Measurements from ENCODE around the gene PPM1E.
A peak's percentile ranks its signal among the peaks of the same experiment; 100 is the strongest.

Gene PPM1E

DNA sequence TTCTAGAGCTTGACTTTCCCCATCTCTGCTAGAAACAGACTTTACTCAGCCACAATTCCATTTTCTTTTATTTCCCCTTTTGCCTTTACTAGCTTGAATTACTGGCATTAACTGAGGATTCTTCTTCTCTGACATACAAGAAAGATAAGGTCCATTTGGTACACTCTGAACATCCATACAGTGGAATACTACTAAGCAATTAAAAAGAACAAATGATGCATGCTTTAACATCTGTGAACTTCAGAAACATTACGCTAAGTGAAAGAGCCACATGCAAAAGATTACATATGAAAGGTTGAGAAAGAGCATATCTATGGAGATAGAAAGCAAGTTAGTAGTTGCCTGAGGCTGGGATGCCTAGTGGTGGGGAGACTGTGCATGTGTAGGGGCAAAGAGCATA lies 130.9 kb downstream of the PPM1E start:
- DNase-seq (ENCODE audit: extremely low read depth, low read depth) = no peak

GRCh38 chr17:58889928-58890327 lies 134.3 kb downstream of the PPM1E start:
- no peak for TF ChIP-seq CTCF (IDR thresholded peaks at IDR 0.05; ENCODE audit: low read depth, low read length)
- no peak for DNase-seq (ENCODE audit: extremely low read depth, low read depth)

More for the DNA sequence above, 130.9 kb downstream of the PPM1E start:
- no peak for TF ChIP-seq CTCF (IDR thresholded peaks at IDR 0.05; ENCODE audit: low read depth, low read length)

- no peak for TF ChIP-seq CTCF (IDR thresholded peaks at IDR 0.05; ENCODE audit: low read depth, low read length)
- DNase-seq (ENCODE audit: extremely low read depth, low read depth) = no peak
Measured at GRCh38 chr17:58899191-58899590, 143.5 kb downstream of the PPM1E start.

DNA sequence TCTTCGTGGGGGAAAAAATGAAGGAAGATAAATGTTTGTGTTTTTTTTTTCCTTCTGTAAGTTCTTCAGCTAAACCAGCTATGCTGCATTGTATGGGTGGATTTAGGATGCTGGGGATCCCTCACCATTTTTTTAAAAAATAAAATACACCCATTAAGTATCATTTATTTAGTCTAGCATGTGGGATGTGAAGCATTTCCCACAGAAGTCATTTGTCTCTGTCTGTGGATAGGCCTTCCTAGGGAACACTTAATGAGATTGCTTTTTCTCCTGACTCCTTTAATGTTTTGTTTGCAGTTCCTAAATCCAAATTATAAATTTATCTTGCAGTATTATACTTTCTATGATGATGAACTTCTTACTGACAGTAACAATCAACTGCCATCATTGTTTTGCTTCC lies 146.7 kb downstream of the PPM1E start:
- TF ChIP-seq CTCF (IDR thresholded peaks at IDR 0.05; ENCODE audit: low read depth, low read length) = no peak
- DNase-seq (ENCODE audit: extremely low read depth, low read depth) = no peak

DNA sequence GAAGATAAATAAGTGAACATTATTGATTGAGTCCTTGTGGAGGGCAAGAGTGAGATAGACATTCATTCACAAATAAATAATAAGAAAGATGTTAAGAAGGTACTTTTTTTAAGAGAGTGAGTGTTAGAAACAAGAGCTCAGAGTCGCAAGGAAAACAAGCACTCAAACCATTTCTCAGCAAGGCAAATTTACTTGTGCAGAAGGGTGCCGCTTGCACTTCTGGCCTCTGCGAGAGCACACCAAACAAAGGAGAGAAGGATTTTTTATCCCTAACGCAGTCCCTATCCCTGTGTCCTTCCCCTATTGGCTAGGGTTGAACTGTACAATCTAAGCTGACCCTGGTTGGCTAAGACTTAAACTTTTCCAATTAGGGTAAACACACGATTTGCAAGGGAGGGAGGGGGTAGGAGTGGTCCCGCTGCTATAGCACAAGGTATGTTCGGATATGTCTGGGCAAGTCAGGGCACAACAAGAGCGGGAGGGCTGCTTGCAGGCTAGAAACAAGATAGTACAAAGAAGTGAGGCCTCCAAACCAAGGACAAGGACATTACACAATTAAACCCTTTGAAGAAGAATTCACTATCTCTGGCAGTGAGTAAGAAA lies 156.2 kb downstream of the PPM1E start:
- no peak for DNase-seq (ENCODE audit: extremely low read depth, low read depth)
- TF ChIP-seq CTCF (IDR thresholded peaks at IDR 0.05; ENCODE audit: low read depth, low read length) = no peak

- DNase-seq (ENCODE audit: extremely low read depth, low read depth) = no peak
- no peak for TF ChIP-seq CTCF (IDR thresholded peaks at IDR 0.05; ENCODE audit: low read depth, low read length)
Measured at GRCh38 chr17:58913552-58913951, 157.9 kb downstream of the PPM1E start.

DNA sequence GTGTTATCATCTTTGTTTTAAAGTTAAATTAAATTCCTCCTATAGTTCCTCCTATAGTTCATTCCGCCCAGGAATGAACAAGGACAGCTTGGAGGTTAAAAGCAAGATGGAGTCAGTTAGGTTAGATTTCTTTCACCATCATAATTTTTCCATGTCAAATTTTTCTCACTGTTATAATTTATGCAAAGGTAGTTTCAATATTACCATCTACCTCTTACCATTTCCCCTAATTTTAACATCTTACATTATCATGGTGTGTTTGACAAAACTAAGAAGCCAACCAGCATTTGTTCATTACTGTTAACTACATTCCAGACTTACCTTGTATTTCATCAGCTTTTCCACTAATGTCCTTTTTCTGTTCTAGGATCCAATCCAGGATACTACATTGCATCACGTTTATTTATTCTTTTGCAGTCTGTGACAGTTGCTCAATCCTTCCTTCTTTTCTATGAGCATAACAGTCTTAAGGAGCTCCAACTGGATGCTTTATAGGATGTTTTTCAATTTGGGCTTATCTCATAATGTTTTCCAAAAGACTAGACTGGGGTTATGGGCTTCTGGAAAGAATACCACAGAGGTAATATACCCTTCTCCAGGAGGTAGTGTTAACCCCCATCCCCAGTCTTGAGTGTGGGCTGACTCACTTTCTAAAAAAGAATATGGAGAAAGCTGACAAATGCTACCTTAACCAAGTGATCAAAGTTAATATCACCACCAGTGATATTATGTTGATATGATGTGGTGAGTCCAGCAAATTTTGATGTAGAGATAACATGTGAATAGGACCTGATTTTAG lies 158.5 kb downstream of the PPM1E start:
- no peak for TF ChIP-seq CTCF (IDR thresholded peaks at IDR 0.05; ENCODE audit: low read depth, low read length)
- DNase-seq (ENCODE audit: extremely low read depth, low read depth) = peak; percentile 20
